OCI-LY1 (cell line): ENCODE data around the gene CACNA2D1.

Experiments used
- H2AFZ ChIP-seq: fragments of 200-600 bp; sonication (generic), shearing (Covaris generic); 2 replicates; pipeline ENCODE4 v1.6.0; 2014; ENCODE audit warnings: antibody characterized with exemption, mild to moderate bottlenecking, low read length
- H3F3A ChIP-seq: fragments of 200-600 bp; sonication (generic), shearing (Covaris generic); 2 replicates; pipeline ENCODE4 v1.6.0; 2014; ENCODE audit warnings: mild to moderate bottlenecking, antibody characterized with exemption, low read length, moderate library complexity; ENCODE audit not compliant: insufficient read depth
- H3K27ac ChIP-seq: fragments of 200-600 bp; sonication (generic); 2 replicates; pipeline ENCODE4 v1.5.1; 2014; ENCODE audit warnings: low read length, mixed run types, mild to moderate bottlenecking, low read depth; ENCODE audit not compliant: poor library complexity, severe bottlenecking
- H3K27me3 ChIP-seq: fragments of 200-600 bp; sonication (generic); 2 replicates; pipeline ENCODE4 v1.6.0; 2014; ENCODE audit warnings: antibody characterized with exemption, mild to moderate bottlenecking, low read length, moderate library complexity; ENCODE audit not compliant: insufficient read depth
- H3K36me3 ChIP-seq: fragments of 200-600 bp; sonication (generic); 2 replicates; pipeline ENCODE4 v1.6.1; 2014; ENCODE audit warnings: mild to moderate bottlenecking, antibody characterized with exemption, low read length, moderate library complexity, mixed read lengths; ENCODE audit not compliant: insufficient read depth
- H3K4me1 ChIP-seq: fragments of 200-600 bp; sonication (generic); 2 replicates; pipeline ENCODE4 v1.5.1; 2014; ENCODE audit warnings: mild to moderate bottlenecking, low read length, moderate library complexity; ENCODE audit not compliant: insufficient read depth, severe bottlenecking
- H3K4me2 ChIP-seq: fragments of 200-600 bp; sonication (generic), shearing (Covaris generic); 2 replicates; pipeline ENCODE4 v1.6.1; 2014; ENCODE audit warnings: low read length
- H3K4me3 ChIP-seq: fragments of 200-600 bp; sonication (generic); 2 replicates; pipeline ENCODE4 v1.5.1; 2014; ENCODE audit warnings: low read length, low read depth, mild to moderate bottlenecking, mixed read lengths; ENCODE audit not compliant: poor library complexity, severe bottlenecking
- H3K79me2 ChIP-seq: fragments of 200-600 bp; shearing (Covaris generic); 2 replicates; pipeline ENCODE4 v1.6.1; 2016; ENCODE audit warnings: mixed run types, low read length, mixed read lengths; ENCODE audit not compliant: insufficient read depth
- H3K9ac ChIP-seq: fragments of 200-600 bp; sonication (generic), shearing (Covaris generic); 2 replicates; pipeline ENCODE4 v1.6.1; 2014; ENCODE audit warnings: mild to moderate bottlenecking, low read length, mixed read lengths
- H3K9me2 ChIP-seq: fragments of 200-600 bp; sonication (generic), shearing (Covaris generic); 2 replicates; pipeline ENCODE4 v1.6.1; 2014; ENCODE audit warnings: low read depth, mild to moderate bottlenecking, low read length, mixed read lengths
- H3K9me3 ChIP-seq: fragments of 200-600 bp; shearing (Covaris generic); 2 replicates; pipeline ENCODE4 v1.6.1; 2014; ENCODE audit warnings: low read length, mixed read lengths
- H4K20me1 ChIP-seq: fragments of 200-600 bp; sonication (generic), shearing (Covaris generic); 2 replicates; pipeline ENCODE4 v1.6.0; 2016; ENCODE audit warnings: mild to moderate bottlenecking, low read length; ENCODE audit not compliant: insufficient read depth
- EZH2 ChIP-seq: fragments of 200-600 bp; sonication (generic), shearing (Covaris generic); IDR thresholded peaks from 2 replicates; pipeline ENCODE4 v1.8.0; 2017; ENCODE audit warnings: borderline replicate concordance, mixed run types, mild to moderate bottlenecking, antibody characterized with exemption, low read length, moderate library complexity, mixed read lengths
- TF ChIP-seq, protein P1 (sequence below): fragments of 200-600 bp; sonication (generic), shearing (Covaris generic); IDR thresholded peaks from 2 replicates; pipeline ENCODE4 v1.5.1; 2017; ENCODE audit warnings: mild to moderate bottlenecking, antibody characterized with exemption, low read length, moderate library complexity, mixed read lengths

The CACNA2D1 gene

DNA sequence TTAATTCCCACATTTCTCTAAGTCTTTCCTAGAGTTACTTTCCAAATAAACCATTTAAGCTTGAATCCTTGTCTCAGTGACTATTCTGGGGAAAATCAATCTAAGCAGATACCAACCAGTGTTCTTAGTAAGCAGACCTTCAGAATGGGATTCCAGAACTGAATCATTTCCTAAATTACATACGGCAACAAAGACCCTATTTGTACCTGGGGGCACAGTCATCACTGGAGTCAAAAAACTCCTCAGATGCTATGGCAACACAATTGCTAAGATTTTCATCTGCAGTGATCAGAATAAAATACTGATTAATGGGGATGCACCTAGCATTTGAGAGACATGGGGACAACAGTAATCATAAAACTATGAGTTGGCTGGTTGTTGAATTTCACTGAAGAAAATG, 389.0 kb downstream of the CACNA2D1 start:
- Histone ChIP-seq H3K9me3 (no peaks in the 10 kb centered on the region), H3K36me3 (no peaks in the 10 kb centered on the region), H2AFZ (no peak overlapping the region), H4K20me1 (no peaks in the 10 kb centered on the region), H3K4me2 (no peak overlapping the region), H3K27ac (no peak overlapping the region), H3F3A (no peaks in the 10 kb centered on the region), H3K4me3 (no peak overlapping the region), H3K4me1 (no peaks in the 10 kb centered on the region), H3K27me3 (no peaks in the 10 kb centered on the region), H3K79me2 (no peaks in the 10 kb centered on the region), H3K9me2 (no peaks in the 10 kb centered on the region), H3K9ac (no peak overlapping the region)
- TF ChIP-seq, protein P1, sequence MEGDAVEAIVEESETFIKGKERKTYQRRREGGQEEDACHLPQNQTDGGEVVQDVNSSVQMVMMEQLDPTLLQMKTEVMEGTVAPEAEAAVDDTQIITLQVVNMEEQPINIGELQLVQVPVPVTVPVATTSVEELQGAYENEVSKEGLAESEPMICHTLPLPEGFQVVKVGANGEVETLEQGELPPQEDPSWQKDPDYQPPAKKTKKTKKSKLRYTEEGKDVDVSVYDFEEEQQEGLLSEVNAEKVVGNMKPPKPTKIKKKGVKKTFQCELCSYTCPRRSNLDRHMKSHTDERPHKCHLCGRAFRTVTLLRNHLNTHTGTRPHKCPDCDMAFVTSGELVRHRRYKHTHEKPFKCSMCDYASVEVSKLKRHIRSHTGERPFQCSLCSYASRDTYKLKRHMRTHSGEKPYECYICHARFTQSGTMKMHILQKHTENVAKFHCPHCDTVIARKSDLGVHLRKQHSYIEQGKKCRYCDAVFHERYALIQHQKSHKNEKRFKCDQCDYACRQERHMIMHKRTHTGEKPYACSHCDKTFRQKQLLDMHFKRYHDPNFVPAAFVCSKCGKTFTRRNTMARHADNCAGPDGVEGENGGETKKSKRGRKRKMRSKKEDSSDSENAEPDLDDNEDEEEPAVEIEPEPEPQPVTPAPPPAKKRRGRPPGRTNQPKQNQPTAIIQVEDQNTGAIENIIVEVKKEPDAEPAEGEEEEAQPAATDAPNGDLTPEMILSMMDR = no peak
- no peak for TF ChIP-seq EZH2

DNA sequence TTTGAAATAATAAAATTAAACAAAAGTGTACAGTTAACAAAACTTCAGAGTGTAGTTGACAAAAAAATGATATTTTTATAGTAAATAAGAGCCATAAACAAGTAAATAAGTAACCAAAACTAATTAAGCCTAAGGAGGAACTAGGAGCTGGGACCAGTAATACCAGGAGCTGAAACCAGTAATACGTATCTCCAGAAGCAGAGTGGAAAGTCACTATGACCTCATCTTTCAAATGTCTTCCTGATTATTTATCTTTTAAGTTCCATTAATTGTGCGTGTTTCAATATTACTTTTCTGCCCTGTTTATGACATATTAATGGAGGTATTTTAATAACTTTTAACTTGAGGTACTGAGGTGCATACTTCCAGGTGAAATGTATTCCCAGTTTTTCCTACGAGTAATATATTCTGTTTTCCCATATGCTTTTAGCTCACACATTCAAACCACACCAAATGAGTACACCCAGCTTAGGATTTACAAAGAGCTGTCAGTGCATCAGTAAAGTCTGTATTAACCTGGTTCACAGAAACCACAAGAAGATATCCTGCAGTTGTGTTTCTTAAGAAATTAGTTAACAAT, 390.0 kb downstream of the CACNA2D1 start:
- Histone ChIP-seq H3K4me2 (no peak overlapping the region), H3K9ac (no peak overlapping the region), H3K79me2 (no peaks in the 10 kb centered on the region), H3K36me3 (no peaks in the 10 kb centered on the region), H3K9me3 (no peaks in the 10 kb centered on the region), H3K9me2 (no peaks in the 10 kb centered on the region), H3F3A (no peaks in the 10 kb centered on the region), H3K27me3 (no peaks in the 10 kb centered on the region), H3K27ac (no peak overlapping the region), H4K20me1 (no peaks in the 10 kb centered on the region), H3K4me1 (no peaks in the 10 kb centered on the region), H2AFZ (no peak overlapping the region), H3K4me3 (no peak overlapping the region)
- no peak for TF ChIP-seq EZH2
- TF ChIP-seq, protein P1 = no peak

DNA sequence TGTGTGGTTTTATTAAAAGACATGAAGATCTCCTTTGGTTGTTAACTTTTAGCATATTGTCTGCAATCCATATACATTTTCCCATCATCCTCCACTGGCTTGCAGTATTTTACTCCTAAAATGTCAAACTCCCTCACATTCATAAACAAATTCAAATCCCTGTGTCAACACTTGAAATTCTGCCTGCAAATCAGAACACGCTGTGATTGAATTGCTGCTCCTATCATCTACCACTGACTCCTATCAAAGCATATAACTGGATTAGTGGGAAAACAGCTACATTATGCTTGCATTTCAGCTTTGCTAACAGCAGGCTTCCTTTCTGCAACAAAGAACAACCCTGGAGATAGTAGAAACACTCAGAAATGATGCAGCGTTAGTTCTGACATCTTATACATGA, 392.0 kb downstream of the CACNA2D1 start:
- Histone ChIP-seq H3K27me3 (no peaks in the 10 kb centered on the region), H3K9me2 (no peaks in the 10 kb centered on the region), H3K36me3 (no peaks in the 10 kb centered on the region), H4K20me1 (no peaks in the 10 kb centered on the region), H3K9ac (no peak overlapping the region), H3F3A (no peaks in the 10 kb centered on the region), H3K9me3 (no peaks in the 10 kb centered on the region), H3K27ac (no peak overlapping the region), H3K4me3 (no peak overlapping the region), H3K79me2 (no peaks in the 10 kb centered on the region), H3K4me1 (no peaks in the 10 kb centered on the region), H2AFZ (no peak overlapping the region), H3K4me2 (no peak overlapping the region)
- TF ChIP-seq, protein P1 = no peak
- TF ChIP-seq EZH2 = no peak
